OCI-LY1 (cell line): ENCODE measurements around the gene USP48.

Source experiments
- H2AFZ ChIP-seq: fragments of 200-600 bp; sonication (generic), shearing (Covaris generic); 2 replicates; pipeline ENCODE4 v1.6.0; 2014; ENCODE audit warnings: antibody characterized with exemption, mild to moderate bottlenecking, low read length
- H3F3A ChIP-seq: fragments of 200-600 bp; sonication (generic), shearing (Covaris generic); 2 replicates; pipeline ENCODE4 v1.6.0; 2014; ENCODE audit warnings: mild to moderate bottlenecking, antibody characterized with exemption, low read length, moderate library complexity; ENCODE audit not compliant: insufficient read depth
- H3K27ac ChIP-seq: fragments of 200-600 bp; sonication (generic); 2 replicates; pipeline ENCODE4 v1.5.1; 2014; ENCODE audit warnings: low read length, mixed run types, mild to moderate bottlenecking, low read depth; ENCODE audit not compliant: poor library complexity, severe bottlenecking
- H3K27me3 ChIP-seq: fragments of 200-600 bp; sonication (generic); 2 replicates; pipeline ENCODE4 v1.6.0; 2014; ENCODE audit warnings: antibody characterized with exemption, mild to moderate bottlenecking, low read length, moderate library complexity; ENCODE audit not compliant: insufficient read depth
- H3K36me3 ChIP-seq: fragments of 200-600 bp; sonication (generic); 2 replicates; pipeline ENCODE4 v1.6.1; 2014; ENCODE audit warnings: mild to moderate bottlenecking, antibody characterized with exemption, low read length, moderate library complexity, mixed read lengths; ENCODE audit not compliant: insufficient read depth
- H3K4me1 ChIP-seq: fragments of 200-600 bp; sonication (generic); 2 replicates; pipeline ENCODE4 v1.5.1; 2014; ENCODE audit warnings: mild to moderate bottlenecking, low read length, moderate library complexity; ENCODE audit not compliant: insufficient read depth, severe bottlenecking
- H3K4me2 ChIP-seq: fragments of 200-600 bp; sonication (generic), shearing (Covaris generic); 2 replicates; pipeline ENCODE4 v1.6.1; 2014; ENCODE audit warnings: low read length
- H3K4me3 ChIP-seq: fragments of 200-600 bp; sonication (generic); 2 replicates; pipeline ENCODE4 v1.5.1; 2014; ENCODE audit warnings: low read length, low read depth, mild to moderate bottlenecking, mixed read lengths; ENCODE audit not compliant: poor library complexity, severe bottlenecking
- H3K79me2 ChIP-seq: fragments of 200-600 bp; shearing (Covaris generic); 2 replicates; pipeline ENCODE4 v1.6.1; 2016; ENCODE audit warnings: mixed run types, low read length, mixed read lengths; ENCODE audit not compliant: insufficient read depth
- H3K9ac ChIP-seq: fragments of 200-600 bp; sonication (generic), shearing (Covaris generic); 2 replicates; pipeline ENCODE4 v1.6.1; 2014; ENCODE audit warnings: mild to moderate bottlenecking, low read length, mixed read lengths
- H3K9me2 ChIP-seq: fragments of 200-600 bp; sonication (generic), shearing (Covaris generic); 2 replicates; pipeline ENCODE4 v1.6.1; 2014; ENCODE audit warnings: low read depth, mild to moderate bottlenecking, low read length, mixed read lengths
- H3K9me3 ChIP-seq: fragments of 200-600 bp; shearing (Covaris generic); 2 replicates; pipeline ENCODE4 v1.6.1; 2014; ENCODE audit warnings: low read length, mixed read lengths
- H4K20me1 ChIP-seq: fragments of 200-600 bp; sonication (generic), shearing (Covaris generic); 2 replicates; pipeline ENCODE4 v1.6.0; 2016; ENCODE audit warnings: mild to moderate bottlenecking, low read length; ENCODE audit not compliant: insufficient read depth
- CTCF ChIP-seq: fragments of 200-600 bp; sonication (generic), shearing (Covaris generic); IDR thresholded peaks from 2 replicates; pipeline ENCODE4 v1.5.1; 2017; ENCODE audit warnings: mild to moderate bottlenecking, antibody characterized with exemption, low read length, moderate library complexity, mixed read lengths
- EZH2 ChIP-seq: fragments of 200-600 bp; sonication (generic), shearing (Covaris generic); IDR thresholded peaks from 2 replicates; pipeline ENCODE4 v1.8.0; 2017; ENCODE audit warnings: borderline replicate concordance, mixed run types, mild to moderate bottlenecking, antibody characterized with exemption, low read length, moderate library complexity, mixed read lengths

Gene USP48

DNA sequence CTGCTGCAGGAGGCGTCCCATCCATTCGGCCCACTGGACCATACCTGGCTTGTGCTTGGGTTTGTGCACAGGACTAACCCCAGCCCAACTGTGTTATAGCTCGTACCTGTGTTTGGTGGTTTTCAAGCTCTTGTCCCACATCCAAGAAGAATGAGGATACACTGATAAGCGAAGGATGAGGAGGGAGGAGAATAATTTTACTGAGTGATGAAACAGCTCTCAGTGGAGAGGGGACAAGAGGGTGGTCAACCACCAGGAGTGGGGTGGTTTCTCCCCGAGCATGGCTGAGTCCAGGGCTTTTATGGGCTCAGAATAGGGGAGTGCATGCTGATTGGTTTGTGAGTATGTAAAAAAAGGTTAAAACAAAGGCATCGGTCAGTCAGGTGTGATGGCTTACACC, 12.1 kb upstream of the USP48 start:
- Histone ChIP-seq H3K36me3 (no peaks in the 10 kb centered on the region), H2AFZ (no peak overlapping the region), H3K9me3 (peaks cover 7% of the 10 kb centered on the region), H3K27ac (no peak overlapping the region), H3K4me3 (no peak overlapping the region), H3K9me2 (no peaks in the 10 kb centered on the region), H3K4me2 (no peak overlapping the region), H3K79me2 (no peaks in the 10 kb centered on the region), H3K9ac (no peak overlapping the region), H4K20me1 (no peaks in the 10 kb centered on the region), H3K27me3 (no peaks in the 10 kb centered on the region; the same call in 1 of the 2 replicates), H3F3A (no peaks in the 10 kb centered on the region), H3K4me1 (no peaks in the 10 kb centered on the region)
- no peak for TF ChIP-seq EZH2
- no peak for TF ChIP-seq CTCF

DNA sequence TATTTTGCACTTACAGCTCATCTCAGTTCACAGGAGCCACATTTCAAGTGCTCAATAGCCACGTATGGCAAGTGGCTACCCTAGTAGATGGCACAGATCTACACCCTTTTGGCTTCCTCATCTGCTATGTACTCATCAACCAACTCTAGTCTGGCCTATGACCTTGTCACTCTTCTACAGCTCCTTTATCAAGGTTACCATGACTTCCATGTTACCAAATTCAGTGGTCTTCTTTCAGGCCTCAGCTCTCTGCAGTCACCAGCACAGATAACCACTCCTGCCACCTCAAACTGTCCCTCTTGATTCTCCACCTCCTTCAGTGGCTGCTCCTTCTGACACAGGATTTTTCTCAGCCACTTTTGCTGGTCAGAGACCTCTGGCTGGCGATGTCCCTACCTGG, 11.7 kb upstream of the USP48 start:
- Histone ChIP-seq H3K9me3 (peaks cover 7% of the 10 kb centered on the region), H3K4me1 (no peaks in the 10 kb centered on the region), H3K4me2 (no peak overlapping the region), H3K27me3 (no peaks in the 10 kb centered on the region; the same call in 1 of the 2 replicates), H3K9ac (no peak overlapping the region), H3K27ac (no peak overlapping the region), H3K9me2 (no peaks in the 10 kb centered on the region), H4K20me1 (no peaks in the 10 kb centered on the region), H3F3A (no peaks in the 10 kb centered on the region), H3K36me3 (no peaks in the 10 kb centered on the region), H2AFZ (no peak overlapping the region), H3K4me3 (no peak overlapping the region), H3K79me2 (no peaks in the 10 kb centered on the region)
- TF ChIP-seq EZH2 (no peak), CTCF (no peak)

- Histone ChIP-seq H3K27me3 (no peaks in the 10 kb centered on the region; the same call in 1 of the 2 replicates), H3K9ac (no peak overlapping the region), H2AFZ (no peak overlapping the region), H3K36me3 (no peaks in the 10 kb centered on the region), H3K4me3 (no peak overlapping the region), H4K20me1 (no peaks in the 10 kb centered on the region), H3K9me3 (peaks cover 7% of the 10 kb centered on the region), H3K79me2 (no peaks in the 10 kb centered on the region), H3K4me2 (no peak overlapping the region), H3K4me1 (no peaks in the 10 kb centered on the region), H3K27ac (no peak overlapping the region), H3K9me2 (no peaks in the 10 kb centered on the region), H3F3A (no peaks in the 10 kb centered on the region)
- TF ChIP-seq EZH2: no peak
- no peak for TF ChIP-seq CTCF
Measured at GRCh38 chr1:21793104-21793503, 10.2 kb upstream of the USP48 start.
